Right atrium auricular region (tissue), 2 donors: Measurements from ENCODE around the gene TAAR6. TPM values are rescaled to one million over a fixed set of nuclear protein-coding genes. Genes with fewer than 3 reads are reported as not detected.
"Not testable (repeated sequence)": the region's sequence is repeated elsewhere in the genome, so short reads cannot be mapped to it uniquely, and the experiment has no call there.

Source experiments
- DNase-seq: peaks from one replicate; pipeline ENCODE4 v3.0.0-alpha.2; 2019; ENCODE audit warnings: low spot score
- H3K27ac ChIP-seq, 2 donors: fragments of 200-600 bp; sonication (generic); 1 replicate in 1 of 2; 2 replicates in 1 of 2; pipeline ENCODE4 v1.5.1; 2016 to 2019
- H3K27me3 ChIP-seq, 2 donors: fragments of 200-600 bp; sonication (generic); one replicate each; pipeline versions ENCODE4 v1.5.1 to v1.6.0; 2017 to 2019
- H3K36me3 ChIP-seq: fragments of 200-600 bp; sonication (generic); one replicate; pipeline ENCODE4 v1.5.1; 2016
- H3K4me1 ChIP-seq, 2 donors: fragments of 200-600 bp; sonication (generic); one replicate each; pipeline versions ENCODE4 v1.5.1 to v1.6.0; 2017 to 2019
- H3K4me3 ChIP-seq, 2 donors: fragments of 200-600 bp; sonication (generic); 1 replicate in 1 of 2; 2 replicates in 1 of 2; pipeline ENCODE4 v1.5.1; 2017 to 2019; ENCODE audit warnings: mild to moderate bottlenecking in 1 of 2, moderate library complexity in 1 of 2
- H3K9me3 ChIP-seq, 2 donors: fragments of 200-600 bp; sonication (generic); one replicate each; pipeline ENCODE4 v1.5.1; 2019
- total RNA-seq, 2 donors: library from RNA; depleted of rRNA; stranded (reverse); fragments of >200 nt; gene quantifications; one replicate each; pipeline ENCODE4 v1.1.0, GENCODE V29; 2016
- TF ChIP-seq, protein P1 (sequence below), 2 donors: fragments of 200-600 bp; sonication (generic); IDR thresholded peaks; one replicate each; pipeline ENCODE4 v1.5.1; 2019; ENCODE audit warnings: antibody characterized with exemption in 2 of 2

The TAAR6 gene
- total RNA-seq, 2 donors from 2014 or later = not detected

DNA sequence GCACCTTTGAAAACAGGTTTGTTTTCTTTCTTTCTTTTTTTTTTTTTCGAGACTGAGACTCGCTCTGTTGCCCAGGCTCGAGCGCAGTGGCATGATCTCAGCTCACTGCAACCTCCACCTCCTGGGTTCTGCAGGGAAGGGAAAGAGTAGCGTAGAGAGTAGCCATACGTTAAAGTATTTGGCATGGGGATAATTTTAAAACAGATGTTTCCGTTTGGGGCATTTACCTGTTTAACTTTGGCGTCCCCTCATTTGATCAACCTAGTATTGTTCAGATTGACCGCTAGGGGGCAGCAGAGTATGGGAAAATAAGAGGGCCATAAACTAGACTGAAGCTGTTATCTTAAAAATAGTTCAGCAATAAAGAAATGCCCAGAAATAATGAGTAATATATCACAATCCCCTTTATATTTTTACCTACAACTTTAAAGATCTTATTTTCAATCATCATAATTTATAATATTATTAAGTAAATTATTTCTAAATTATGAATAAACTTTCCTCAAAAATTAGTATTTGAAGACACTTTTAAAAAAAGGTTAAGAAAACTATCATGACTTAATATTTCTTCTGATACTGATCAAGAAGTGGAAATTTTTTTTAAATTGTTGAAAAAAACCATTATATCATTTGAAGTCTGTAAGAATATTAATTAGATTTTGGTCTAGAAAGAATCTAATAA is 39.7 kb upstream of the TAAR6 start:
- Histone ChIP-seq H3K4me1 (no peaks in the 10 kb centered on the region), H3K4me3 (no peak overlapping the region), H3K9me3 (no peaks in the 10 kb centered on the region), H3K27me3 (no peaks in the 10 kb centered on the region), H3K27ac (no peak overlapping the region), H3K36me3 (no peaks in the 10 kb centered on the region)
- no peak for DNase-seq
- TF ChIP-seq, protein P1, sequence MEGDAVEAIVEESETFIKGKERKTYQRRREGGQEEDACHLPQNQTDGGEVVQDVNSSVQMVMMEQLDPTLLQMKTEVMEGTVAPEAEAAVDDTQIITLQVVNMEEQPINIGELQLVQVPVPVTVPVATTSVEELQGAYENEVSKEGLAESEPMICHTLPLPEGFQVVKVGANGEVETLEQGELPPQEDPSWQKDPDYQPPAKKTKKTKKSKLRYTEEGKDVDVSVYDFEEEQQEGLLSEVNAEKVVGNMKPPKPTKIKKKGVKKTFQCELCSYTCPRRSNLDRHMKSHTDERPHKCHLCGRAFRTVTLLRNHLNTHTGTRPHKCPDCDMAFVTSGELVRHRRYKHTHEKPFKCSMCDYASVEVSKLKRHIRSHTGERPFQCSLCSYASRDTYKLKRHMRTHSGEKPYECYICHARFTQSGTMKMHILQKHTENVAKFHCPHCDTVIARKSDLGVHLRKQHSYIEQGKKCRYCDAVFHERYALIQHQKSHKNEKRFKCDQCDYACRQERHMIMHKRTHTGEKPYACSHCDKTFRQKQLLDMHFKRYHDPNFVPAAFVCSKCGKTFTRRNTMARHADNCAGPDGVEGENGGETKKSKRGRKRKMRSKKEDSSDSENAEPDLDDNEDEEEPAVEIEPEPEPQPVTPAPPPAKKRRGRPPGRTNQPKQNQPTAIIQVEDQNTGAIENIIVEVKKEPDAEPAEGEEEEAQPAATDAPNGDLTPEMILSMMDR (IDR thresholded peaks at IDR 0.05) = peak; percentile 53 to 87

DNA sequence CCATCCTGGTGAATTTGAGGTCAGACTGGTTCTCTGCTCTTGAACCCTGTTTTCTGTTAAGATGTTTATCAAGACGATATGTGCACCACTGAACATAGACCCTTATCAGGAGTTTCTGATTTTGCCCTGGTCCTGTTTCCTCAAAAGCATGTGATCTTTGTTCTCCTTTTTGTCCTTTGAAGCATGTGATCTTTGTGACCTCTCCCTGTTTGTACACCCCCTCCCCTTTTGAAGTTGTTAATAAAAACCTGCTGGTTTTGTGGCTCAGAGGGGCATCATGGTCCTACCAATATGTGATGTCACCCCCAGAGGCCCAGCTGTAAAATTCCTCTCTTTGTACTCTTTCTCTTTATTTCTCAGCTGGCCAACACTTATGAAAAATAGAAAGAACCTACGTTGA is 35.6 kb upstream of the TAAR6 start:
- not testable (repeated sequence) for H3K27ac ChIP-seq, H3K36me3 ChIP-seq, H3K4me3 ChIP-seq

DNA sequence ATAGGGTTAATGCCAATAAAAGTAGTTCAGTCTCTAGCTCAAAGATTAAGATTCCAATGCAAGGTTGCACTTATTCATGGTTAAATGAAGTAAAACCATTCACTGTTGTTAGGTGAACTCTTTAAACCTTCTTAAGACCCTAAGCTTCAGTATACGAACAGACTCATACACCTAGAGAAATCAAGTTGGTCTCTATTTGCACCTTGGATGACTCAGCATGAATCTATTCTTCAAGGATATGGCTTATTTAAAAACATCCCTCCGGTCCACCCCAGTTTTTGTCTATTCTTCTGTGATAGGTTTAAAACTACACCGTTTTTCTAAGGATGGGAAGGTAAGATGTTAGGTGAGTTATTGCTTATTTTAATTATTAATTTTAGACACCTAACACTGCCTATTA is 33.0 kb upstream of the TAAR6 start:
- Histone ChIP-seq H3K27ac (no peak overlapping the region), H3K27me3 (no peaks in the 10 kb centered on the region), H3K36me3 (no peaks in the 10 kb centered on the region), H3K4me3 (no peak overlapping the region), H3K9me3 (no peaks in the 10 kb centered on the region), H3K4me1 (no peaks in the 10 kb centered on the region)
- TF ChIP-seq, protein P1 (IDR thresholded peaks at IDR 0.05) = no peak
- DNase-seq = no peak

More for the DNA sequence above, 35.6 kb upstream of the TAAR6 start:
- not testable (repeated sequence) for H3K27me3 ChIP-seq, H3K9me3 ChIP-seq, DNase-seq, H3K4me1 ChIP-seq

DNA sequence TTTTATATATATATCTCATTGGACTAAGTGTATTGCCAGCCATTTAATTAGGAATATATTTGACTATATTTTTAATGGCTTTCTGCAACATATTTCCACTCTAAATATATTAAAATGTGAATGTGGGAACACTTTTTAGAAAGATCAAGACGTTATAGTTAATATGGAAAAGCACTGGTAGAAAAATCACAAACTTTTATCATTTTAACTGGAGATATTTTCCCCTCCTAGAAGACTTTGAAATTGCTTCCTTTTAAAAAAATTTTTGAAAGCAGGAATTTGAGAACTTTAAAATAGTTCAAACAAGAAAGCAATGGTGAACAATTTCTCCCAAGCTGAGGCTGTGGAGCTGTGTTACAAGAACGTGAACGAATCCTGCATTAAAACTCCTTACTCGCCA is 32.1 kb upstream of the TAAR6 start, which contains the start of gene TAAR9:
TSS of gene TAAR9 (plus strand) at position 301 of the 400 bp plus-strand sequence. CDS start at position 314, 13 bp downstream.
- Histone ChIP-seq H3K27ac (no peak within 1 kb of the TSS), H3K36me3 (no peaks in the 10 kb centered on the region), H3K4me1 (no peaks in the 10 kb centered on the region), H3K9me3 (no peaks in the 10 kb centered on the region), H3K27me3 (no peaks in the 10 kb centered on the region), H3K4me3 (no peak within 1 kb of the TSS)
- DNase-seq = no peak
- TF ChIP-seq, protein P1 (IDR thresholded peaks at IDR 0.05) = no peak

DNA sequence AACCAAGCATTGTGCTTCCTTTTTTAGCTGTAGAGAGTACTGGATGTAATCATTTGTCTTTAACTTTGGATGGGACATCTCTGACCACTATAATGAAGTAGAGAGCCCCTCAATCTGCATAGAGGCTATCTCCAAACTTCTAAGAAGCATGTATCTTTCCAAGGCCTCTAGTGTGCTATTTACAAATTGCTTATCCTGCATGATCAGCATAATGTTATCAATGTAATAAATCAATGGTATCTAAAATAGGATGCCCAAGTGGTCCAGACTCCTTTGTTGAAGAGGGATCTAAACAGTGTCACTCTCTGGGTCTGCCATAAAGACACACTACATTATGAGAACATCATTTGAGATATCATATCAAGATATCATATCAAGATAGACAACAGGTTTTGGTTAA is 25.3 kb upstream of the TAAR6 start:
- no peaks in the 10 kb centered on the region for H3K9me3 ChIP-seq
- no peaks in the 10 kb centered on the region for H3K4me1 ChIP-seq
- TF ChIP-seq, protein P1 (IDR thresholded peaks at IDR 0.05) = no peak
- H3K27me3 ChIP-seq = no peaks in the 10 kb centered on the region
- DNase-seq = no peak
- no peak overlapping the region for H3K27ac ChIP-seq
- H3K36me3 ChIP-seq = no peaks in the 10 kb centered on the region
- no peak overlapping the region for H3K4me3 ChIP-seq

DNA sequence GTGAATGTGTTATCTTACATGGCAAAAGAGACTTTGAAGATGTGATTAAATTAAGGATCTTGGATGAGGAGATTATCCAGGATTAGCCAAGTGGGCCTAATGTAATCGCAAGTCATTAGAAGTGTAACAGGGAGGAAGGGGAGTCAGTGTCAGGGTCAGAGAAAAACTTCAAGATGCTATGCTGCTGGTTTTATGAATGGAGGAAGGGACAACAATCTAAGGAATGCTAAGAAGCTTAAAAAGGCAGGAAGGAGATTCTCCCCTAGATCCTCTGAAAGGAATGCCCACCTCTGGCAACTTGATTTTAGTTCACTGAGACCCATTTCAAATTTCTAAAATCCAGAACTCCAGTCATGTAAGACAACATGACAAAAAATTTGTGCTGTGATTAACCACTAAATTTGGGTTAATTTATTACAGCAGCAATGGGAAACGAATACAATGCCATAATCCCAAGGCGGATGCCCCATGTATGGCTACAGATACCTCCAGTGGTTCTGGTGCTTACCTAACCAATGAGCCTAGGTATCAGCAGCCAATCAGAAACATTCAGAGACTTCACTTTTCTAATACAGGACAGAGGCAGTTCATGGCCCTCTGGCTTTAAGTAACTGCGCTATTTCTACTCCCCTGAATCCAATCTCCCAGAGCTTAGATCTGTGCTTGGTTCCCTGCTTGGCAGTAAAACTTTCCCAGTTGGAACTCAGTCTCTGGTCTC is 21.2 kb upstream of the TAAR6 start:
- H3K4me3 ChIP-seq = no peak overlapping the region
- no peaks in the 10 kb centered on the region for H3K9me3 ChIP-seq
- DNase-seq = no peak
- H3K27me3 ChIP-seq = no peaks in the 10 kb centered on the region
- no peaks in the 10 kb centered on the region for H3K36me3 ChIP-seq
- H3K27ac ChIP-seq = no peak overlapping the region
- H3K4me1 ChIP-seq = no peaks in the 10 kb centered on the region
- TF ChIP-seq, protein P1 (IDR thresholded peaks at IDR 0.05) = no peak
